PFSK-1 (cell line): ENCODE measurements around the gene SLC2A13.

ENCODE experiments used
- FOXP2 ChIP-seq: optimal IDR thresholded peaks from 2 replicates; pipeline ENCODE3; 2011; ENCODE audit warnings: borderline replicate concordance, control low read depth, inconsistent platforms; ENCODE audit not compliant: insufficient read depth; ENCODE audit errors: extremely low read length, extremely low read depth
- POLR2AphosphoS5 ChIP-seq: IDR thresholded peaks from 2 replicates; pipeline ENCODE4 v1.6.1; 2012; ENCODE audit warnings: low read depth, mild to moderate bottlenecking, control low read depth, low read length, moderate library complexity
- REST ChIP-seq, 2 experiments: IDR thresholded peaks; 2 replicates each; pipeline versions ENCODE4 v1.6.1 to v1.8.0; 2011 to 2012; ENCODE audit warnings: low read depth in 2 of 2, low read length in 2 of 2, control low read depth in 1 of 2, inconsistent platforms in 1 of 2, mild to moderate bottlenecking in 1 of 2, moderate library complexity in 1 of 2; ENCODE audit not compliant: insufficient read depth in 1 of 2
- SIN3A ChIP-seq: IDR thresholded peaks from 2 replicates; pipeline ENCODE4 v1.6.1; 2012; ENCODE audit warnings: mild to moderate bottlenecking, low read length, moderate library complexity, borderline replicate concordance; ENCODE audit not compliant: insufficient read depth
- TAF1 ChIP-seq: IDR thresholded peaks from 2 replicates; pipeline ENCODE4 v1.6.1; 2012; ENCODE audit warnings: low read length, control low read depth, borderline replicate concordance; ENCODE audit not compliant: insufficient read depth

The SLC2A13 gene

DNA sequence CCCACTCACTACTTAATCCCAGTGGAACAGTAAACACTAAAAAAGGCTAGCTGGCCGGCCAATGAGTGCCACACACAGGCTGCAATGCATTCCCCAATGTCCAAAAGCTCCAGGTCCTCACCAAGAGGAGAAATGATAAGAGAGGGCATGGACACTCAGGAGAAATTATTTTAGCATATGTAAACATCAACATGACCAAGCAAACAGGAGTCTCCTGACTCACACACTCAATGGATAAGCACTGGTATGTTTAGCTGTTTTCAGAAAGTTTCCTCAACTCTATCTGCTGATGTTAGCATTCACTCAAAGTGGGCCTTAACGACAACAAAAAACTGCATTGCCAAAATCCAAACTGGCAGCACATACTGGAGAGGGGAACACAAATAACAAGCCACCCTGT, 105.0 kb downstream of the SLC2A13 start:
- TF ChIP-seq REST (IDR thresholded peaks at IDR 0.05; ENCODE audit: insufficient read depth in 1 of 2, low read depth in 2 of 2, low read length in 2 of 2) (no peak), SIN3A (no peak), FOXP2 (no peak), TAF1 (no peak), POLR2AphosphoS5 (no peak)

GRCh38 chr12:39993268-39993667, 112.6 kb downstream of the SLC2A13 start:
- TF ChIP-seq TAF1 (no peak), REST (IDR thresholded peaks at IDR 0.05; ENCODE audit: insufficient read depth in 1 of 2, low read depth in 2 of 2, low read length in 2 of 2) (no peak), FOXP2 (no peak), POLR2AphosphoS5 (no peak), SIN3A (no peak)

DNA sequence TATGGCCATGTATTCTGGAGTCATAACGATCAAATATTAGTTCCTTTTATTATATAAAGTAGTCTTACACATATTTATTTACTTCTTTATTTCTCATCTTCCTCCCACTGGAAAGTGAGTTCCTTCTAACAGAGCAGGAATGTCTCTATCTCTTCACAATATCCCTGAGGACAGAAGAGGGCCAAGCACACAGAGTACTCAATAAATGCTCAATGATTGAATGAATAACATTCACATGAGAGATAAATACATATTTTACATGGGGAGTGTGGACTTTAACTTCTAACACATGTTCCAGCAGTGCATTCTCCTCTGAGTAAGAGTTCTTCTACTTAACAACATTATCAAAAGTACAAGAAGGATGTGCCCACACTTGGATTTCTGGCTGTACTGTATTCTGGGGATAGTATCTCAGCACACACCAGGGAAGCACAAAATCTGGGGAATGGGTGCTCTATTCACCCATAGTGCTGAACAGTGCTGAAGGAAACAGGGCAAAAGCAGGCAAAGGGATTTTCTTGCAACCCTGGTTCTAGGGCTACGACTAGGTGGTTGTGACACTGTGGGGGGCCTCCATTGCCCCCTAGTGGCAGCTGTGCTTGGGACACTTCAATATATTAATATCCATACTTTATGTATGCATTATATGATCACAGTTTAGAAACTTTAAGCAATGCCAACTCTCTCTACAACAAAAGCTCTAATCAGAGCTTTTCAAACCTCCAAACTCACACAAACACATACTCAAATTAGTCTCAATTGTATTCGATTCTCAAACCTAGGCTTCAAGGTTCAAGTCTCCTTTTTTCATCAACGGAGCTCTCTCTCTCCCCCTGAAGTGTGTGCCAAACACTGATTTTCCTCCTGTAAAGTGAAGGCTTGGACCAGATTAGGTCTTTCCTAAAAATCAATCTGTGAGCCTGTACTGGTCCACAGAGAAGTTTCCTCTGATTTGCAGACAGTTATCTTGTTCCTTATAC, 115.5 kb downstream of the SLC2A13 start:
- TF ChIP-seq REST (IDR thresholded peaks at IDR 0.05; ENCODE audit: insufficient read depth in 1 of 2, low read depth in 2 of 2, low read length in 2 of 2) (no peak), TAF1 (no peak), FOXP2 (no peak)

DNA sequence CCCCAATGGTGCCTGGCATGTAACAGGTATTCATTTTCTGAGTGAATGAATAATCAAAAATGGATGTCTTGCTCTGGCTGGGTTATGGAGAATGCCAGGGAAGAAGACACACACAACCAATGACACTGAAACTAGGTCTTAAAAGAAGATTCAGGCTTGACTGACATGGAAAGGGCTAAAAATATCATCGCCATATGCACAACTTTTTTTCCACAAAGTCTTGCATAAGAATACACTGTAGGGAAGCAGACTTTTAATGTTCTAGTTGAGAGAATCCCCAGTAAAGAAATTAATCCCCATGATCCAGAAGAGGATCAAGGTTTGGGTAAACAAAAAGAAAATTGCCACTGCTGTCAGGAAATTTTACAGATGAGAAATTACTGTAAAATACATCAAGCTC, 116.4 kb downstream of the SLC2A13 start:
- no peak for TF ChIP-seq SIN3A
- no peak for TF ChIP-seq POLR2AphosphoS5
- TF ChIP-seq FOXP2, result no peak
- no peak for TF ChIP-seq REST (IDR thresholded peaks at IDR 0.05; ENCODE audit: insufficient read depth in 1 of 2, low read depth in 2 of 2, low read length in 2 of 2)
- no peak for TF ChIP-seq TAF1

GRCh38 chr12:39988574-39988973, 117.3 kb downstream of the SLC2A13 start:
- TF ChIP-seq TAF1, result no peak
- no peak for TF ChIP-seq SIN3A
- no peak for TF ChIP-seq FOXP2
- TF ChIP-seq REST (IDR thresholded peaks at IDR 0.05; ENCODE audit: insufficient read depth in 1 of 2, low read depth in 2 of 2, low read length in 2 of 2), result no peak
- TF ChIP-seq POLR2AphosphoS5, result no peak
